ENCODE results near the gene FOXRED1. TPM values are rescaled to one million over a fixed set of nuclear protein-coding genes. Genes with fewer than 3 reads are reported as not detected.

The FOXRED1 gene
- total RNA-seq, 1 donor from 2014 or later: 16.3 TPM

DNA sequence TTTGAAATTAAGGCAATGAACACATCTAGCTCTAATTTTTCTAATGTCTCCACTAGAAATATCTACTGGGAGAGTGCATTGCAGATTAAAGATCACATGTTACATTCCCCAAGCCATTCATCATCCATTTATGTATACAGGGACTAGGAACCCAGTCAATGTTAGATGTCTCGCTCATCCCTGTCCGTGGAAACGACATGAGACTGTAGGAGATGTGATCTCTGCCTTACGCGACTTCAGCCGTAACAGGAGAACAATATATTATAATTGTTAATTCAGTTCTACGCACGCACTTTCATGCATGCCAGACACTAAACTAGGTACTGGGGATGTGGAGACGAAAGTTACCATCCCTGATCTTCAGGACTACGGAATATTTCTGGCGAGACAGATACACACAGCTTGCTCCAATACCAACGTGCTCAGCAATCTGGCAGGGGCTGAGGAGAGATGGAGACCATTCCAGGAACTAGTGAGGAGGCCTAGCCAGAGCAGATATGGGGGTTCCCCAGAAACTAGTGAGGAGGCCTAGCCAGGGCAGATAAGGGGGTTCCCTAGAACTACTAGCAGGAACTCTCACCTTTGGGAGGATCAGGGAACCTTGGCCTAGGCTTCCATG lies 35.6 kb downstream of the FOXRED1 start:
- Histone ChIP-seq H3K27ac (ENCODE audit: low read depth, low read length) (peak overlapping the region; percentile 82), H3K27me3 (ENCODE audit: insufficient read depth, low read length) (no peaks in the 10 kb centered on the region), H3K9ac (ENCODE audit: low read length) (peak overlapping the region; percentile 85), H3K4me3 (ENCODE audit: insufficient read depth, low read depth, low read length) (peak overlapping the region; percentile 92), H4K20me1 (ENCODE audit: insufficient read depth, low read length) (no peaks in the 10 kb centered on the region), H3K4me1 (ENCODE audit: insufficient read depth, low read length) (peaks cover 10% of the 10 kb centered on the region), H3K36me3 (ENCODE audit: insufficient read depth, low read length) (peaks cover 3% of the 10 kb centered on the region), H3K9me3 (ENCODE audit: insufficient read depth, low read depth, low read length) (no peaks in the 10 kb centered on the region), H3K4me2 (ENCODE audit: low read length) (peak overlapping the region; percentile 85), H3K79me2 (ENCODE audit: insufficient read depth, low read length) (peaks cover 8% of the 10 kb centered on the region), H2AFZ (ENCODE audit: low read depth, low read length) (peak overlapping the region; percentile 99)
- peak overlapping the region; percentile 54 for H3K27ac Mint-ChIP-seq (ENCODE audit: unreplicated experiment)
- no peak for TF ChIP-seq EZH2 (IDR thresholded peaks at IDR 0.05; ENCODE audit: insufficient read depth, low read length)
- TF ChIP-seq, protein P1, sequence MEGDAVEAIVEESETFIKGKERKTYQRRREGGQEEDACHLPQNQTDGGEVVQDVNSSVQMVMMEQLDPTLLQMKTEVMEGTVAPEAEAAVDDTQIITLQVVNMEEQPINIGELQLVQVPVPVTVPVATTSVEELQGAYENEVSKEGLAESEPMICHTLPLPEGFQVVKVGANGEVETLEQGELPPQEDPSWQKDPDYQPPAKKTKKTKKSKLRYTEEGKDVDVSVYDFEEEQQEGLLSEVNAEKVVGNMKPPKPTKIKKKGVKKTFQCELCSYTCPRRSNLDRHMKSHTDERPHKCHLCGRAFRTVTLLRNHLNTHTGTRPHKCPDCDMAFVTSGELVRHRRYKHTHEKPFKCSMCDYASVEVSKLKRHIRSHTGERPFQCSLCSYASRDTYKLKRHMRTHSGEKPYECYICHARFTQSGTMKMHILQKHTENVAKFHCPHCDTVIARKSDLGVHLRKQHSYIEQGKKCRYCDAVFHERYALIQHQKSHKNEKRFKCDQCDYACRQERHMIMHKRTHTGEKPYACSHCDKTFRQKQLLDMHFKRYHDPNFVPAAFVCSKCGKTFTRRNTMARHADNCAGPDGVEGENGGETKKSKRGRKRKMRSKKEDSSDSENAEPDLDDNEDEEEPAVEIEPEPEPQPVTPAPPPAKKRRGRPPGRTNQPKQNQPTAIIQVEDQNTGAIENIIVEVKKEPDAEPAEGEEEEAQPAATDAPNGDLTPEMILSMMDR (IDR thresholded peaks at IDR 0.05; ENCODE audit: insufficient read depth, low read depth, low read length): no peak
- FAIRE-seq (no peak), DNase-seq (ENCODE audit: low read depth) (no peak)
- H3K27me3 Mint-ChIP-seq (ENCODE audit: low read depth, unreplicated experiment): no peaks in the 10 kb centered on the region
- peaks cover 7% of the 10 kb centered on the region for H3K4me1 Mint-ChIP-seq (ENCODE audit: low read depth, unreplicated experiment)
- no peaks in the 10 kb centered on the region for H3K36me3 Mint-ChIP-seq (ENCODE audit: low read depth, unreplicated experiment)
- no peaks in the 10 kb centered on the region for H3K9me3 Mint-ChIP-seq (ENCODE audit: unreplicated experiment)
- H3K4me3 Mint-ChIP-seq (ENCODE audit: unreplicated experiment): peak overlapping the region; percentile 89

DNA sequence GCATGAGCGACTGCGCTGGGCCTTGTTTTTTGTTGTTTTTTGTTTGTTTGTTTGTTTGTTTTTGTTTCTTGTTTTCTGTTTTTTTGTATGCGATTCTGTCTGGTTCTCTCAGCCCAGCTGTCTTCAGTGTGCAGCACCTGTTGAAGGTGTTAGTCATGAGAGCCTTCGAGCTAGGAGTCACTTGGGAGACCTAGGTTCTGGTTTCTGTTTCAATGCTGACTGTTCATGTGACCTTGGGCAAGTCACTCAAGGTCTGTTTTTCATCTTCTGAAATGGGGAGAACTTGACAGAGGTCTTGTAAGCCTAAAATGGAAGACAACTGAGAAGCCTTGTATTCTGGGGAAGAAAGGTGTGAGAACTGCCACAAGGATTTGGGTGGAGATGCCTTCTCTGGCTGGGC lies 36.7 kb downstream of the FOXRED1 start:
- Mint-ChIP-seq H3K27me3 (ENCODE audit: low read depth, unreplicated experiment) (no peaks in the 10 kb centered on the region), H3K9me3 (ENCODE audit: unreplicated experiment) (no peaks in the 10 kb centered on the region), H3K4me3 (ENCODE audit: unreplicated experiment) (no peak overlapping the region), H3K27ac (ENCODE audit: unreplicated experiment) (no peak overlapping the region), H3K36me3 (ENCODE audit: low read depth, unreplicated experiment) (no peaks in the 10 kb centered on the region), H3K4me1 (ENCODE audit: low read depth, unreplicated experiment) (peaks cover 9% of the 10 kb centered on the region)
- H3K27ac ChIP-seq (ENCODE audit: low read depth, low read length): no peak overlapping the region
- H3K4me3 ChIP-seq (ENCODE audit: insufficient read depth, low read depth, low read length): no peak overlapping the region
- no peaks in the 10 kb centered on the region for H3K9me3 ChIP-seq (ENCODE audit: insufficient read depth, low read depth, low read length)
- H3K27me3 ChIP-seq (ENCODE audit: insufficient read depth, low read length): no peaks in the 10 kb centered on the region
- H3K4me2 ChIP-seq (ENCODE audit: low read length): no peak overlapping the region
- H3K79me2 ChIP-seq (ENCODE audit: insufficient read depth, low read length): peaks cover 8% of the 10 kb centered on the region
- H3K9ac ChIP-seq (ENCODE audit: low read length): no peak overlapping the region
- H2AFZ ChIP-seq (ENCODE audit: low read depth, low read length): no peak overlapping the region
- TF ChIP-seq, protein P1 (IDR thresholded peaks at IDR 0.05; ENCODE audit: insufficient read depth, low read depth, low read length): no peak
- no peak for TF ChIP-seq EZH2 (IDR thresholded peaks at IDR 0.05; ENCODE audit: insufficient read depth, low read length)
- no peak for DNase-seq (ENCODE audit: low read depth)
- H3K36me3 ChIP-seq (ENCODE audit: insufficient read depth, low read length): peaks cover 3% of the 10 kb centered on the region
- H4K20me1 ChIP-seq (ENCODE audit: insufficient read depth, low read length): no peaks in the 10 kb centered on the region
- no peak for FAIRE-seq
- H3K4me1 ChIP-seq (ENCODE audit: insufficient read depth, low read length): peaks cover 10% of the 10 kb centered on the region

DNA sequence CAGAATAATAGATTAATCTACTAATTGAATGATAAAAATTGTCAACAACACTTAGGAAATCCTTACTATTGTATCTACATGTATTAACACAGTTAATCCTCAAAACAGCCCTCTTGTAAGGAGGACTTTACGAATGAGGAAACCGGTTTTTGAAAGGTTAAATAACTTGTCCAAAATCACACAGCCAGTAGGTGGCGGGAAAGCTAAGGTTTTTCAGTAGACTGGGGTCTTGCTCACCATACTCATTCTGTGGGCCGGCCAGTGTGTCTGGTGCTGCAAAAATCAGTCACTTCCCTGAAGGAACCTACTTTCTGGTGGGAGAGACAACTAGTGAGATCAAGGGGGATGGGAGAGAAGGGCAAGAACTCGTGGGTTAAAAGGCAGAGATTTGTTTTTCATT lies 38.8 kb downstream of the FOXRED1 start:
- Histone ChIP-seq H3K4me2 (ENCODE audit: low read length) (no peak overlapping the region), H3K4me1 (ENCODE audit: insufficient read depth, low read length) (peaks cover 10% of the 10 kb centered on the region), H4K20me1 (ENCODE audit: insufficient read depth, low read length) (no peaks in the 10 kb centered on the region), H3K4me3 (ENCODE audit: insufficient read depth, low read depth, low read length) (no peak overlapping the region), H3K27me3 (ENCODE audit: insufficient read depth, low read length) (no peaks in the 10 kb centered on the region), H3K9me3 (ENCODE audit: insufficient read depth, low read depth, low read length) (no peaks in the 10 kb centered on the region), H3K9ac (ENCODE audit: low read length) (no peak overlapping the region), H2AFZ (ENCODE audit: low read depth, low read length) (no peak overlapping the region), H3K27ac (ENCODE audit: low read depth, low read length) (no peak overlapping the region), H3K36me3 (ENCODE audit: insufficient read depth, low read length) (peaks cover under 1% of the 10 kb centered on the region), H3K79me2 (ENCODE audit: insufficient read depth, low read length) (peaks cover 8% of the 10 kb centered on the region)
- H3K27me3 Mint-ChIP-seq (ENCODE audit: low read depth, unreplicated experiment): no peaks in the 10 kb centered on the region
- FAIRE-seq (no peak), DNase-seq (ENCODE audit: low read depth) (peak; percentile 31)
- H3K4me1 Mint-ChIP-seq (ENCODE audit: low read depth, unreplicated experiment): peaks cover 19% of the 10 kb centered on the region
- H3K9me3 Mint-ChIP-seq (ENCODE audit: unreplicated experiment): no peaks in the 10 kb centered on the region
- peaks cover 5% of the 10 kb centered on the region for H3K36me3 Mint-ChIP-seq (ENCODE audit: low read depth, unreplicated experiment)
- no peak overlapping the region for H3K27ac Mint-ChIP-seq (ENCODE audit: unreplicated experiment)
- no peak overlapping the region for H3K4me3 Mint-ChIP-seq (ENCODE audit: unreplicated experiment)
- TF ChIP-seq EZH2 (IDR thresholded peaks at IDR 0.05; ENCODE audit: insufficient read depth, low read length): no peak
- TF ChIP-seq, protein P1 (IDR thresholded peaks at IDR 0.05; ENCODE audit: insufficient read depth, low read depth, low read length): peak; percentile 51

Measured in astrocyte (in vitro differentiated cells and primary cell).